Panc1 (cell line): ENCODE data around the gene USP32. TPM values are rescaled to one million over a fixed set of nuclear protein-coding genes. Genes with fewer than 3 reads are reported as not detected.

Source experiments
- ATAC-seq: fragments of 200-7000 bp; cut with Tn5 transposase; 2 replicates; pipeline ENCODE4 v1.9.1; 2020; ENCODE audit warnings: mild to moderate bottlenecking, moderate library complexity
- BruUV-seq: library from RNA; stranded (reverse); fragments of 400-500 nt; replicated peaks from 2 replicates; lab custom pipeline; 2021; lab: Mats Ljungman, UMichigan
- CTCF ChIA-PET: fragments of 300-600 bp; sonication (Branson Sonifier 250); formaldehyde crosslinking; loops from one replicate; lab custom pipeline; 2022; ENCODE audit warnings: antibody characterized with exemption; lab: Charles Lee
- POLR2A ChIA-PET: fragments of 300-600 bp; sonication (Branson Sonifier 250); formaldehyde crosslinking; loops from one replicate; lab custom pipeline; 2022; ENCODE audit warnings: antibody characterized with exemption; lab: Charles Lee
- DNase-seq: peaks from one replicate; pipeline ENCODE4 v3.0.0-alpha.2; 2010; ENCODE audit warnings: low read depth, low spot score
- H3K27ac ChIP-seq: 2 replicates; pipeline ENCODE4 v1.5.1; 2011; ENCODE audit warnings: mild to moderate bottlenecking, low read length, inconsistent platforms
- H3K27me3 ChIP-seq: fragments of 200-500 bp; sonication (Bioruptor generic); 2 replicates; pipeline ENCODE4 v1.6.0; 2014; ENCODE audit warnings: low read length, inconsistent platforms; ENCODE audit not compliant: control insufficient read depth, insufficient read depth
- H3K36me3 ChIP-seq: fragments of 200-500 bp; sonication (Bioruptor generic); 2 replicates; pipeline ENCODE4 v1.5.1; 2014; ENCODE audit warnings: inconsistent platforms, mild to moderate bottlenecking, low read length, moderate library complexity; ENCODE audit not compliant: control insufficient read depth, insufficient read depth
- H3K4me1 ChIP-seq: 2 replicates; pipeline ENCODE4 v1.5.1; 2011; ENCODE audit warnings: inconsistent platforms, mild to moderate bottlenecking, low read length, moderate library complexity; ENCODE audit not compliant: control insufficient read depth, insufficient read depth
- H3K4me3 ChIP-seq, 2 experiments: 2 replicates each; pipeline ENCODE4 v1.5.1; 2011 to 2012; ENCODE audit warnings: low read depth in 2 of 2, low read length in 2 of 2, mild to moderate bottlenecking in 2 of 2, inconsistent platforms in 1 of 2, moderate library complexity in 1 of 2
- H3K9me3 ChIP-seq: fragments of 200-500 bp; sonication (Bioruptor generic); 2 replicates; pipeline ENCODE4 v1.5.1; 2014; ENCODE audit warnings: low read depth, mild to moderate bottlenecking, inconsistent platforms, low read length, moderate library complexity; ENCODE audit not compliant: control insufficient read depth, insufficient read depth
- POLR2AphosphoS5 ChIP-seq: IDR thresholded peaks from 2 replicates; pipeline ENCODE4 v1.6.1; 2012; ENCODE audit warnings: mild to moderate bottlenecking, low read depth, low read length, moderate library complexity
- SIN3A ChIP-seq: IDR thresholded peaks from 2 replicates; pipeline ENCODE4 v1.6.1; 2012; ENCODE audit warnings: low read depth, mild to moderate bottlenecking, low read length, moderate library complexity, borderline replicate concordance; ENCODE audit not compliant: insufficient read depth
- TCF7L2 ChIP-seq: IDR thresholded peaks from 2 replicates; pipeline ENCODE4 v1.6.1; 2011; ENCODE audit warnings: mild to moderate bottlenecking, low read depth, low read length, inconsistent platforms
- in situ Hi-C: cut with HindIII; loops from 2 replicates; pipeline ENCODE4 v1.10.0; 2016; ENCODE audit warnings: low sequenced_read_pairs, low pct_unique_long_range_greater_than_20kb
- intact Hi-C: fragments of 100-400 bp; cut with micrococcal nuclease; formaldehyde crosslinking; loops from one replicate; pipeline ENCODE4 v1.10.0; 2022; ENCODE audit not compliant: unreplicated experiment
- total RNA-seq: library from RNA; stranded (reverse); gene quantifications from one replicate; pipeline ENCODE4 v1.2.1, GENCODE V29; 2021; ENCODE audit not compliant: unreplicated experiment
- TF ChIP-seq, protein P1 (sequence below), 2 experiments: IDR thresholded peaks; 2 replicates each; pipeline ENCODE4 v1.6.1; 2011 to 2012; ENCODE audit warnings: low read depth in 2 of 2, control low read depth in 1 of 2, low read length in 1 of 2, mild to moderate bottlenecking in 1 of 2, moderate library complexity in 1 of 2; ENCODE audit not compliant: insufficient read depth in 1 of 2
- TF ChIP-seq, protein P2 (sequence below): fragments of 450-650 bp; IDR thresholded peaks from 2 replicates; pipeline ENCODE4 v1.5.1; 2017; ENCODE audit warnings: mild to moderate bottlenecking

The USP32 gene
- total RNA-seq, 1 experiment from 2014 or later: 45.5 TPM

DNA sequence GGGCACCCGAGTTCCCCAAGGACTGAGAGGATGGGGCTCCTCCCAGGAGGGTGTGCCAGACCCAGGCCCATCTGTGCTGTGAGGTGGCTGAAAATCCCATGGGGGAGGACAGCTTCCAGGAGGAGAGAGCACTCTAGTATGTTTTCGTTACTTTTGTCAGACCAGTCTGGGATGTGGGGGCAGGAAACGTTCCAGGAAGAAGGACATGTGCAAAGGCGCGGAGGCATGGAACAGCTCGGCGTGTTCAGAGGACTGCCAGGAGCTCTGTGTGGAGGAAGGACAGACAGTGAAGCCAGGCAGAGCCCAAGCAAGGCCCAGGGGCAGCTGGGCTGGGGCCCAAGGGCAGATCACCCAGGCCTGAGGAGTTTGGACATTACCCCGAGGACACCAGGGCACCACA, 235.2 kb downstream of the USP32 start:
- in situ Hi-C loops (no loop called here), intact Hi-C loops (no loop called here)
- Histone ChIP-seq H3K4me1 (peaks cover 11% of the 10 kb centered on the region), H3K4me3 (no peak overlapping the region), H3K27ac (no peak overlapping the region), H3K27me3 (no peaks in the 10 kb centered on the region), H3K9me3 (no peaks in the 10 kb centered on the region), H3K36me3 (no peaks in the 10 kb centered on the region)
- TF ChIP-seq SIN3A (no peak), POLR2AphosphoS5 (no peak), TCF7L2 (no peak)
- TF ChIP-seq, protein P1, sequence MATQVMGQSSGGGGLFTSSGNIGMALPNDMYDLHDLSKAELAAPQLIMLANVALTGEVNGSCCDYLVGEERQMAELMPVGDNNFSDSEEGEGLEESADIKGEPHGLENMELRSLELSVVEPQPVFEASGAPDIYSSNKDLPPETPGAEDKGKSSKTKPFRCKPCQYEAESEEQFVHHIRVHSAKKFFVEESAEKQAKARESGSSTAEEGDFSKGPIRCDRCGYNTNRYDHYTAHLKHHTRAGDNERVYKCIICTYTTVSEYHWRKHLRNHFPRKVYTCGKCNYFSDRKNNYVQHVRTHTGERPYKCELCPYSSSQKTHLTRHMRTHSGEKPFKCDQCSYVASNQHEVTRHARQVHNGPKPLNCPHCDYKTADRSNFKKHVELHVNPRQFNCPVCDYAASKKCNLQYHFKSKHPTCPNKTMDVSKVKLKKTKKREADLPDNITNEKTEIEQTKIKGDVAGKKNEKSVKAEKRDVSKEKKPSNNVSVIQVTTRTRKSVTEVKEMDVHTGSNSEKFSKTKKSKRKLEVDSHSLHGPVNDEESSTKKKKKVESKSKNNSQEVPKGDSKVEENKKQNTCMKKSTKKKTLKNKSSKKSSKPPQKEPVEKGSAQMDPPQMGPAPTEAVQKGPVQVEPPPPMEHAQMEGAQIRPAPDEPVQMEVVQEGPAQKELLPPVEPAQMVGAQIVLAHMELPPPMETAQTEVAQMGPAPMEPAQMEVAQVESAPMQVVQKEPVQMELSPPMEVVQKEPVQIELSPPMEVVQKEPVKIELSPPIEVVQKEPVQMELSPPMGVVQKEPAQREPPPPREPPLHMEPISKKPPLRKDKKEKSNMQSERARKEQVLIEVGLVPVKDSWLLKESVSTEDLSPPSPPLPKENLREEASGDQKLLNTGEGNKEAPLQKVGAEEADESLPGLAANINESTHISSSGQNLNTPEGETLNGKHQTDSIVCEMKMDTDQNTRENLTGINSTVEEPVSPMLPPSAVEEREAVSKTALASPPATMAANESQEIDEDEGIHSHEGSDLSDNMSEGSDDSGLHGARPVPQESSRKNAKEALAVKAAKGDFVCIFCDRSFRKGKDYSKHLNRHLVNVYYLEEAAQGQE (IDR thresholded peaks at IDR 0.05; ENCODE audit: insufficient read depth in 1 of 2, low read depth in 2 of 2, low read length in 1 of 2): no peak
- TF ChIP-seq, protein P2, sequence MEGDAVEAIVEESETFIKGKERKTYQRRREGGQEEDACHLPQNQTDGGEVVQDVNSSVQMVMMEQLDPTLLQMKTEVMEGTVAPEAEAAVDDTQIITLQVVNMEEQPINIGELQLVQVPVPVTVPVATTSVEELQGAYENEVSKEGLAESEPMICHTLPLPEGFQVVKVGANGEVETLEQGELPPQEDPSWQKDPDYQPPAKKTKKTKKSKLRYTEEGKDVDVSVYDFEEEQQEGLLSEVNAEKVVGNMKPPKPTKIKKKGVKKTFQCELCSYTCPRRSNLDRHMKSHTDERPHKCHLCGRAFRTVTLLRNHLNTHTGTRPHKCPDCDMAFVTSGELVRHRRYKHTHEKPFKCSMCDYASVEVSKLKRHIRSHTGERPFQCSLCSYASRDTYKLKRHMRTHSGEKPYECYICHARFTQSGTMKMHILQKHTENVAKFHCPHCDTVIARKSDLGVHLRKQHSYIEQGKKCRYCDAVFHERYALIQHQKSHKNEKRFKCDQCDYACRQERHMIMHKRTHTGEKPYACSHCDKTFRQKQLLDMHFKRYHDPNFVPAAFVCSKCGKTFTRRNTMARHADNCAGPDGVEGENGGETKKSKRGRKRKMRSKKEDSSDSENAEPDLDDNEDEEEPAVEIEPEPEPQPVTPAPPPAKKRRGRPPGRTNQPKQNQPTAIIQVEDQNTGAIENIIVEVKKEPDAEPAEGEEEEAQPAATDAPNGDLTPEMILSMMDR: no peak
- DNase-seq (no peak), ATAC-seq (no peak)
- ChIA-PET POLR2A (no interaction called here), CTCF (no interaction called here)
- no TSS peak for BruUV-seq

DNA sequence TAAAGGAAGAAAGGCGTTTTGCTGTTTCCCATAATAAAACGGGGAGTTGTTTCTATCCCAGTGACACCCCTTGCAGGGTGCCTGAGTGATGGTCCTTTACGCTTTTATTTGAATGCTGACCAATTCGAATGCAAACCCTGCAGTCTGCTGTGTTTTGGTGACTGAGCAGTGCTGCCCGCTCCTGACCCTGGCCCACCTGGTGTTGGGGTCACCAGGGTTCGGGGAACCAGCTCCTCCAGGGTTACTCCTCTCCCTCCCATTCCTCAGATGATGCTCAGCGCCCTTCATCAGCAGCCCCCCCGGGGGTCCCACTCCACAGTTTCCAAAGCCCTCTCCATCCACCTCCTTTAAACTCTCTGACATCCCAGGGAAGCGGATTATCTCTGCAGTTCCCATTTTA, 236.1 kb downstream of the USP32 start:
- no peaks in the 10 kb centered on the region for H3K9me3 ChIP-seq
- ATAC-seq: no peak
- peaks cover 9% of the 10 kb centered on the region; the same call in 1 of the 2 replicates for H3K4me1 ChIP-seq
- no peak for TF ChIP-seq POLR2AphosphoS5
- TF ChIP-seq, protein P1 (IDR thresholded peaks at IDR 0.05; ENCODE audit: insufficient read depth in 1 of 2, low read depth in 2 of 2, low read length in 1 of 2): no peak
- no peak for TF ChIP-seq SIN3A
- TF ChIP-seq, protein P2: no peak
- no peak for TF ChIP-seq TCF7L2
- no peaks in the 10 kb centered on the region for H3K36me3 ChIP-seq
- no peaks in the 10 kb centered on the region for H3K27me3 ChIP-seq
- DNase-seq: no peak
- intact Hi-C loops: no loop called here
- no peak overlapping the region for H3K27ac ChIP-seq
- in situ Hi-C loops: no loop called here
- ChIA-PET CTCF (no interaction called here), POLR2A (no interaction called here)
- no peak overlapping the region for H3K4me3 ChIP-seq
- no TSS peak for BruUV-seq
